ENCODE results near the gene LEMD2. TPM values are rescaled to one million over a fixed set of nuclear protein-coding genes. Genes with fewer than 3 reads are reported as not detected.

Gene LEMD2
- polyA plus RNA-seq, 1 donor (not counting 4 experiments of a cell fraction or from before 2014, with no cell fraction given): 48.6 TPM

- Histone ChIP-seq H3K79me2 (ENCODE audit: control insufficient read depth, insufficient read depth, low read length) (no peaks in the 10 kb centered on the region), H3K4me3 (ENCODE audit: control insufficient read depth in 2 of 3, extremely low read depth in 1 of 3, insufficient read depth in 2 of 3, low read depth in 1 of 3, low read length in 3 of 3) (no peak overlapping the region), H2AFZ (ENCODE audit: control insufficient read depth, low read length) (no peak overlapping the region), H3K9me3 (ENCODE audit: control insufficient read depth, low read depth, low read length) (no peaks in the 10 kb centered on the region), H3K27ac (ENCODE audit: control insufficient read depth, insufficient read depth, low read length) (no peak overlapping the region), H3K4me2 (ENCODE audit: control insufficient read depth, extremely low read depth, insufficient read depth, low read depth, low read length) (no peak overlapping the region), H3K4me1 (ENCODE audit: control insufficient read depth, extremely low read depth, insufficient read depth, low read length) (peaks cover 30% of the 10 kb centered on the region), H3K9ac (ENCODE audit: control insufficient read depth, extremely low read depth, insufficient read depth, low read length) (no peak overlapping the region), H3K36me3 (ENCODE audit: control insufficient read depth in 2 of 2, extremely low read depth in 1 of 2, insufficient read depth in 2 of 2, low read length in 2 of 2) (peaks cover 9 to 21% of the 10 kb centered on the region in 2 experiments), H4K20me1 (ENCODE audit: control insufficient read depth, extremely low read depth, insufficient read depth, low read length) (peaks cover 4% of the 10 kb centered on the region), H3K9me1 (ENCODE audit: control insufficient read depth, extremely low read depth, insufficient read depth, low read length) (peaks cover 5% of the 10 kb centered on the region), H3K27me3 (ENCODE audit: control insufficient read depth, extremely low read depth, insufficient read depth, low read length) (peaks cover 12% of the 10 kb centered on the region)
- FAIRE-seq (no peak), DNase-seq (ENCODE audit: low read depth, low spot score) (no peak)
- dilution Hi-C loops (cut with MboI; ENCODE audit: extremely low pct_ligation_motif_present, low sequenced_read_pairs): no loop called here
- TF ChIP-seq CTCF (optimal IDR thresholded peaks at IDR 0.05 in 1 of 3, IDR thresholded peaks at IDR 0.05 in 1 of 3, conservative IDR thresholded peaks at IDR 0.05 in 1 of 3; ENCODE audit: extremely low read depth in 1 of 3, insufficient read depth in 2 of 3, low read length in 3 of 3) (no peak), EZH2 (IDR thresholded peaks at IDR 0.05; ENCODE audit: low read length) (no peak)
Measured at GRCh38 chr6:33770124-33770832, 18.7 kb downstream of the LEMD2 start.

- H3K79me2 ChIP-seq (ENCODE audit: control insufficient read depth, insufficient read depth, low read length): no peaks in the 10 kb centered on the region
Measured at GRCh38 chr6:33769248-33769821, 19.6 kb downstream of the LEMD2 start.

More at GRCh38 chr6:33769248-33769821, 19.6 kb downstream of the LEMD2 start:
- DNase-seq (ENCODE audit: low read depth, low spot score) (no peak), FAIRE-seq (no peak)
- H3K36me3 ChIP-seq (ENCODE audit: control insufficient read depth in 2 of 2, extremely low read depth in 1 of 2, insufficient read depth in 2 of 2, low read length in 2 of 2): peaks cover 5 to 13% of the 10 kb centered on the region in 2 experiments
- H3K9me1 ChIP-seq (ENCODE audit: control insufficient read depth, extremely low read depth, insufficient read depth, low read length): peaks cover 5% of the 10 kb centered on the region
- peaks cover 30% of the 10 kb centered on the region for H3K4me1 ChIP-seq (ENCODE audit: control insufficient read depth, extremely low read depth, insufficient read depth, low read length)
- no peaks in the 10 kb centered on the region for H3K9me3 ChIP-seq (ENCODE audit: control insufficient read depth, low read depth, low read length)
- H3K4me3 ChIP-seq (ENCODE audit: control insufficient read depth in 2 of 3, extremely low read depth in 1 of 3, insufficient read depth in 2 of 3, low read depth in 1 of 3, low read length in 3 of 3): no peak overlapping the region
- no peak overlapping the region for H3K27ac ChIP-seq (ENCODE audit: control insufficient read depth, insufficient read depth, low read length)
- no peak overlapping the region for H3K9ac ChIP-seq (ENCODE audit: control insufficient read depth, extremely low read depth, insufficient read depth, low read length)
- no peak overlapping the region for H2AFZ ChIP-seq (ENCODE audit: control insufficient read depth, low read length)
- H4K20me1 ChIP-seq (ENCODE audit: control insufficient read depth, extremely low read depth, insufficient read depth, low read length): peaks cover 4% of the 10 kb centered on the region
- H3K4me2 ChIP-seq (ENCODE audit: control insufficient read depth, extremely low read depth, insufficient read depth, low read depth, low read length): no peak overlapping the region
- dilution Hi-C loops (cut with MboI; ENCODE audit: extremely low pct_ligation_motif_present, low sequenced_read_pairs): no loop called here
- peaks cover 12% of the 10 kb centered on the region for H3K27me3 ChIP-seq (ENCODE audit: control insufficient read depth, extremely low read depth, insufficient read depth, low read length)
- TF ChIP-seq CTCF (optimal IDR thresholded peaks at IDR 0.05 in 1 of 3, IDR thresholded peaks at IDR 0.05 in 1 of 3, conservative IDR thresholded peaks at IDR 0.05 in 1 of 3; ENCODE audit: extremely low read depth in 1 of 3, insufficient read depth in 2 of 3, low read length in 3 of 3) (no peak), EZH2 (IDR thresholded peaks at IDR 0.05; ENCODE audit: low read length) (no peak)

All from keratinocyte (primary cell).